Effector memory CD4-positive, alpha-beta T cell (primary cell): ENCODE results near the gene IQCM.

Source experiments
- DNase-seq, 3 donors: peaks; one replicate each; pipeline ENCODE4 v3.0.0-alpha.2; 2020
- H3K27ac ChIP-seq: 2 replicates; pipeline ENCODE4 v1.7.0; 2013; ENCODE audit warnings: mild to moderate bottlenecking, low read length, moderate library complexity; ENCODE audit not compliant: insufficient read depth, poor library complexity, severe bottlenecking
- H3K27me3 ChIP-seq: replicated peaks from 2 replicates; pipeline ENCODE4 v1.7.0; 2013; ENCODE audit warnings: mild to moderate bottlenecking, low read length; ENCODE audit not compliant: insufficient read depth, control insufficient read depth, poor library complexity, severe bottlenecking
- H3K36me3 ChIP-seq: 2 replicates; pipeline ENCODE4 v1.7.0; 2013; ENCODE audit warnings: mild to moderate bottlenecking, low read length, moderate library complexity; ENCODE audit not compliant: control insufficient read depth, insufficient read depth
- H3K4me1 ChIP-seq: 2 replicates; pipeline ENCODE4 v1.7.0; 2013; ENCODE audit warnings: low read length, mild to moderate bottlenecking; ENCODE audit not compliant: control insufficient read depth, insufficient read depth, poor library complexity, severe bottlenecking
- H3K4me3 ChIP-seq: 2 replicates; pipeline ENCODE4 v1.7.0; 2013; ENCODE audit warnings: low read length, low read depth, mild to moderate bottlenecking; ENCODE audit not compliant: insufficient read depth, poor library complexity, severe bottlenecking
- H3K9me3 ChIP-seq: 2 replicates; pipeline ENCODE4 v1.7.0; 2013; ENCODE audit warnings: mild to moderate bottlenecking, low read length, moderate library complexity; ENCODE audit not compliant: control insufficient read depth

IQCM gene

DNA sequence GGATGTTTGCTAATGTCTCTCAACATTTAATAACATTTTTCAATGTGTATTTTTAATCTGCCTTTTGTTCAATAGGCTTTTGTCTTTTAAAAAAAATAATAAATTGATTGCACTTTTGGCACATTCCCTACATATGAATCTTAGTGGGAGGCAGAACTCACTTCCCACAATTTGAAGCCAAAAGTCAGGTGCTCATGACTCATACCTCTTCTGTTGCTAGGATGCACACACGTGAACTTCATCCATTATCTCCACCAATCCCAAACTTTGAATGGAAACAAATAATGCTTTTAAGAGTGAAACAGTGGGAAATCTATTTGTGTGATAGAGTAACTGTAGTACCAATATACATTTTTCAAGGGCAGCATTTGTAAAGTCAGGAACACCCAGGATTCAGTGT lies 260.5 kb downstream of the IQCM start:
- H3K9me3 ChIP-seq = no peaks in the 10 kb centered on the region
- no peak for DNase-seq
- H3K4me3 ChIP-seq = no peak overlapping the region
- no peaks in the 10 kb centered on the region for H3K4me1 ChIP-seq
- no peaks in the 10 kb centered on the region for H3K27me3 ChIP-seq
- H3K27ac ChIP-seq = no peak overlapping the region
- no peaks in the 10 kb centered on the region for H3K36me3 ChIP-seq

DNA sequence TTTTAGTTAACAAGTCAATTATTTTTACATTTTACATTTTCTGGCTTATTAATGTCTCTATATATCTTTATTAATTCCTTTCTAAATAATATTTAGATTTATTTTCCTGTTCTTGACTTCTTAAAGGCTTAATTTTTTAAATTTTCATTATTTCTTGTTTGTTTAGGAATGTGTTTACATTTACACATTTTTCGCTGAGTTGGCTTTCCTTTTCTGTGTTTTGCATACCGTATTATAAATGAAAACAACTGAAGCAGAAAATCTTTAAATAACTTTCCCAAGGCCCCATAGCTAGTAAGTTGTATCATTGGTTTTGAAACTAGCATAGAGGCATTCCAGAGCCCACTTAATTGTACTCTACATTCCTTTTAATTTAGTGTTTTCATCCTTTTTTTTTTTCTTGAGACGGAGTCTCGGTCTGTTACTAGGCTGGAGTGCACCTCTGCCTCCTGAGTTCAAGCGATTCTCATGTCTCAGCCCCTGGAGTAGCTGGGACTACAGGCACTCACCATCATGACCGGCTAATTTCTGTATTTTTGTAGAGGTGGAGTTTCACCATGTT lies 261.6 kb downstream of the IQCM start:
- H3K36me3 ChIP-seq = no peaks in the 10 kb centered on the region
- H3K4me3 ChIP-seq = no peak overlapping the region
- H3K27ac ChIP-seq = no peak overlapping the region
- DNase-seq = no peak
- no peaks in the 10 kb centered on the region for H3K9me3 ChIP-seq
- H3K27me3 ChIP-seq = no peaks in the 10 kb centered on the region
- H3K4me1 ChIP-seq = no peaks in the 10 kb centered on the region

GRCh38 chr4:149552601-149553000 lies 263.0 kb downstream of the IQCM start:
- H3K4me3 ChIP-seq = no peak overlapping the region
- H3K9me3 ChIP-seq = no peaks in the 10 kb centered on the region
- H3K4me1 ChIP-seq = no peaks in the 10 kb centered on the region
- no peak overlapping the region for H3K27ac ChIP-seq
- H3K27me3 ChIP-seq = no peaks in the 10 kb centered on the region
- no peak for DNase-seq
- H3K36me3 ChIP-seq = no peaks in the 10 kb centered on the region

- DNase-seq = no peak
- no peaks in the 10 kb centered on the region for H3K9me3 ChIP-seq
- H3K4me3 ChIP-seq = no peak overlapping the region
Observed at GRCh38 chr4:149549911-149550310, 265.7 kb downstream of the IQCM start.

DNA sequence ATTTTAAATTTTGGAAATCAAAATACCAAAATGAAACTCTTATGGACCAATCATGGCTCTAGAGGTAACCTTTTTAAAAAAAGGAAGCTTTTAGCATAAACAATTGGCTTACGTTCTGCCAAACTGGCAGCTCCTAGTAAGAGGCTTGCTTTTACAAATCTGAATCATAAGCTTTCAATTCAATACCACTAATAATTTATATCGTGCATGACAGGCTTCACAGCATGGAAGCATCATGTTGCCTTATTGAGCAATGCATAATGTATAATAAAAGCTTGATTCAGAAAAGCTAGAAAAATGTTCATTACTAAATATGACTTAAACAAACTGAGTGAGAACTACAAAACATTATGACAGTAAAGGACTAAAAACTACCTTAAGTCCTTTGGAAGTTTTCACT lies 280.9 kb downstream of the IQCM start:
- Histone ChIP-seq H3K9me3 (no peaks in the 10 kb centered on the region), H3K36me3 (no peaks in the 10 kb centered on the region), H3K4me1 (no peaks in the 10 kb centered on the region), H3K27me3 (no peaks in the 10 kb centered on the region), H3K4me3 (no peak overlapping the region), H3K27ac (no peak overlapping the region)
- DNase-seq = no peak

More at GRCh38 chr4:149549911-149550310, 265.7 kb downstream of the IQCM start:
- Histone ChIP-seq H3K27ac (no peak overlapping the region), H3K27me3 (no peaks in the 10 kb centered on the region), H3K36me3 (no peaks in the 10 kb centered on the region), H3K4me1 (no peaks in the 10 kb centered on the region)

DNA sequence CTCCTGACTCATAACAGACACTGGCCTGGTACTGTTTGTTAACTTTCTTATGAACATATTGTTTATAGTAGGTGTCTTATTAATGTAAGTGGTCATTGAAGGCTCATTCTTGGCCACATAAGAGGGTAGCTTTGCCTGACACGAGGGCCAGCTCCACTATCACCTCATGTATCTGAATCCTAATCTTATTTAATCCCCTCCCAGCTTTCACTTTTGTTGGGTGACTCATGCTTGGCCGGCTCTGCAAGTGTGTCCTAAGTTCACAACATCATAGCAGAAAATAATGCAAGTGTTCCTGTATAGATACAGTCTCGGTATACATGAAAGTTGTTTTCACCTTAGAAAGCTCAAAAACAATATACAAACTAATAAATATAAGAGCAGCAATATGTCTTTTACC lies 283.8 kb downstream of the IQCM start:
- Histone ChIP-seq H3K9me3 (no peaks in the 10 kb centered on the region), H3K4me1 (no peaks in the 10 kb centered on the region), H3K27ac (no peak overlapping the region), H3K27me3 (no peaks in the 10 kb centered on the region), H3K36me3 (no peaks in the 10 kb centered on the region), H3K4me3 (no peak overlapping the region)
- DNase-seq = no peak

DNA sequence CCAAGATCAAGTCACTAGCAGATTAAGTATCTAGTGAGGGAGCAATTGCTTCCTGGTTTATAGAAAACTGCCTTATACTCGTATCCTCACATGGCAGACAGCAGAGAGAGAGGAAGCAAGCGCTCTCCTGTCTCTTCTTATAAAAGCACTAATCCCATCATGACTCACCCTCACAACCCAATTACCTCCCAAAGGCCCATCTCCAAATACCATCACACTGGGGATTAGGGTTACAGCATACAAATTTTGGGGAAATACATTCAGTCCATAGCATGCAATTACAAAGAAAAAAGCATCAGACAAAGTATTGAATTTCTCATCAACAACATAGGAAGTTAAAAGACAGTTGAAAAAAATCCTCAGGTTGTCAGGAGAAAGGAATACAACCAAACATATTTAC lies 292.6 kb downstream of the IQCM start:
- Histone ChIP-seq H3K4me3 (no peak overlapping the region), H3K4me1 (no peaks in the 10 kb centered on the region), H3K27me3 (no peaks in the 10 kb centered on the region), H3K27ac (no peak overlapping the region), H3K36me3 (no peaks in the 10 kb centered on the region), H3K9me3 (no peaks in the 10 kb centered on the region)
- DNase-seq = no peak

DNA sequence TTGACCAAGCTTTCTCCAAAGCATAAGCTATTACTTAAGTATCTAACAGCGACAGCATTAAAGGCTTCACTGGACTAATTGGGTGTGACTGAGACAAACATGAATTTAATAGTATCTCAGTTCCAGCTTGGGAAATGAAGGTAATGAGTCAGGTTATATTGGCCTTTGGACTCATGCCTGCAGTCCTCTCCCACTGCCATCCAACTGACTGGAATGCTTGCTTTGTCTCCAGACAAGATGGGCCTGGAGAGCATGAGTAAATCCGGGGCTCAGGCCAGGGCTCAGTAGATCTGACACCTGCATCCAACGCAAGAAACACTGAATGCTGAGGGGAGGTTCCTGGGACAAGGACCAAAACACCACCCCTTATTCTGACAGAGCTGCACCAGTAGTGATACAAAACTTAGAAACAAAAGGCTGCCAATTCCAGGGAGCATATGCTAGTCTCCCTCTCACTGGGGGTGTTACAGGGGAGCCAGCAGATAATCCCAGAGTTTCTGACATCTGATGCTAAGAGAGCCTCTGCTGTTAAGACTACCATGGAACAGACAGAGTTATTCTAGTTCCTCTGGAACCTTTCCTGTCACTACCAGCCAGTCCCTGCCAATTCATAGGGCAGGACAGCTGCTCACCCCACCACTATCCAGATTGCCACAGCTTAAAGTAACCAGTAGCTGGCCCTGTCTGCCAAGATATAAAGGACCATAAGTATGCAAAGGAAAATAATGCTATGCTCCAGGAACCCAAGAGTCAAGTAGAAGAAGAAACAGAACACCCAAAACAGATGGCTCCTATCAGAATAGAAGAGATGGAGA lies 293.8 kb downstream of the IQCM start:
- Histone ChIP-seq H3K27me3 (no peaks in the 10 kb centered on the region), H3K9me3 (no peaks in the 10 kb centered on the region), H3K27ac (no peak overlapping the region), H3K36me3 (no peaks in the 10 kb centered on the region), H3K4me3 (no peak overlapping the region), H3K4me1 (no peaks in the 10 kb centered on the region)
- no peak for DNase-seq

DNA sequence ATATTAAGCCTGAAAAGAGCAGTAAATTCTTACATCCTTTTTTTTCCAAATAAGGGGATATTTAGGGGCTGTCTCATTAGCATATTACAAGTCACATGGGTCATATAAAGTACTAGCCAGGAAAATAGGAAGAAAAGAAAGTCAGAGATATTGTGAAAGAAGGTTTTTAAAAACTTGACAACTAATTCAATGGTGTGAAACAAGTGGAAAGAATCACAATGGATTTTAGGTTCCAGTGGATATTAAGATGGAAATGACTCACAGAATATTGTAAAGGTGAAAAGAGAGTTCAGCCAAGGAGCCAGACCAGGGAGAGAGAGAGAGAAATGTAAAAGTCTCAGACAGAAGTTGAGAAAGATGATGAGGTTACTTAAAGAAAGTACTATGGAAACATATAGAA lies 297.2 kb downstream of the IQCM start:
- H3K36me3 ChIP-seq = no peaks in the 10 kb centered on the region
- no peak for DNase-seq
- no peaks in the 10 kb centered on the region for H3K4me1 ChIP-seq
- no peaks in the 10 kb centered on the region for H3K9me3 ChIP-seq
- H3K27me3 ChIP-seq = no peaks in the 10 kb centered on the region
- H3K4me3 ChIP-seq = no peak overlapping the region
- no peak overlapping the region for H3K27ac ChIP-seq

GRCh38 chr4:149513081-149513480 lies 302.6 kb downstream of the IQCM start:
- Histone ChIP-seq H3K4me1 (no peaks in the 10 kb centered on the region), H3K27ac (no peak overlapping the region), H3K4me3 (no peak overlapping the region), H3K9me3 (no peaks in the 10 kb centered on the region), H3K36me3 (no peaks in the 10 kb centered on the region), H3K27me3 (no peaks in the 10 kb centered on the region)
- DNase-seq = no peak
